HCT116 (cell line): ENCODE results near the gene SPATA19. TPM values are rescaled to one million over a fixed set of nuclear protein-coding genes. Genes with fewer than 3 reads are reported as not detected.

Experiments
- ATAC-seq: fragments of 200-7000 bp; cut with Tn5 transposase; 2 replicates; pipeline ENCODE4 v1.9.1; 2020; ENCODE audit warnings: mild to moderate bottlenecking, moderate library complexity
- BruUV-seq: library from RNA; stranded (reverse); fragments of 400-500 nt; replicated peaks from 2 replicates; lab custom pipeline; 2021; lab: Mats Ljungman, UMichigan
- CTCF ChIA-PET: fragments of 300-600 bp; sonication (Branson Sonifier 250); formaldehyde crosslinking; loops from one replicate; lab custom pipeline; 2021; ENCODE audit warnings: antibody characterized with exemption; lab: Charles Lee
- POLR2A ChIA-PET: fragments of 300-600, 350-600 bp; sonication (Branson Sonifier 250); formaldehyde crosslinking; loops from one replicate; lab custom pipeline; 2021; ENCODE audit warnings: antibody characterized with exemption; lab: Charles Lee
- RAD21 ChIA-PET, 2 experiments: fragments of 300-600 bp; sonication (Branson Sonifier 250); formaldehyde crosslinking; loops; one replicate each; lab custom pipeline; 2023; ENCODE audit warnings: low total read pairs in 2 of 2; ENCODE audit not compliant: uncharacterized antibody in 2 of 2, unreplicated experiment in 2 of 2, low non-redundant PET in 1 of 2; lab: Charles Lee
- DNase-seq: peaks from one replicate; pipeline ENCODE4 v3.0.0-alpha.2; 2010; ENCODE audit warnings: low read depth, low spot score
- H2AFZ ChIP-seq: fragments of 200-600 bp; shearing (Covaris generic), sonication (generic); 2 replicates; pipeline ENCODE4 v1.6.1; 2017; ENCODE audit warnings: low read depth, mixed run types, mixed read lengths, antibody characterized with exemption, low read length; ENCODE audit not compliant: poor library complexity, severe bottlenecking
- H3K27ac ChIP-seq: 2 replicates; pipeline ENCODE4 v1.5.1; 2012; ENCODE audit warnings: low read depth, low read length
- H3K27me3 ChIP-seq: fragments of 200-600 bp; sonication (generic); 2 replicates; pipeline ENCODE4 v1.6.1; 2016; ENCODE audit warnings: mixed run types, low read length, mixed read lengths; ENCODE audit not compliant: insufficient read depth
- H3K36me3 ChIP-seq, 2 experiments: fragments of 200-500 bp in 1 of 2; fragments of 200-600 bp in 1 of 2; sonication (Bioruptor generic) in 1 of 2; sonication (generic) in 1 of 2; 2 replicates each; pipeline versions ENCODE4 v1.5.1 to v1.6.1; 2014 to 2016; ENCODE audit warnings: low read length in 2 of 2, inconsistent platforms in 1 of 2, mixed read lengths in 1 of 2, mixed run types in 1 of 2; ENCODE audit not compliant: insufficient read depth in 2 of 2, control insufficient read depth in 1 of 2
- H3K4me1 ChIP-seq, 2 experiments: fragments of 200-600 bp in 1 of 2; sonication (generic) in 1 of 2; 2 replicates each; pipeline versions ENCODE4 v1.5.1 to v1.6.1; 2012 to 2017; ENCODE audit warnings: low read length in 2 of 2, inconsistent platforms in 1 of 2, mild to moderate bottlenecking in 1 of 2, mixed read lengths in 1 of 2, mixed run types in 1 of 2, moderate library complexity in 1 of 2; ENCODE audit not compliant: insufficient read depth in 2 of 2, control insufficient read depth in 1 of 2
- H3K4me2 ChIP-seq: fragments of 200-600 bp; sonication (generic); 2 replicates; pipeline ENCODE4 v1.6.1; 2017; ENCODE audit warnings: mixed run types, low read length, mixed read lengths
- H3K4me3 ChIP-seq, 2 experiments: fragments of 200-600 bp in 1 of 2; sonication (generic) in 1 of 2; replicated peaks in 1 of 2; 2 replicates each; pipeline ENCODE4 v1.5.1; 2011 to 2016; ENCODE audit warnings: low read length in 2 of 2, control low read depth in 1 of 2, low read depth in 1 of 2, mild to moderate bottlenecking in 1 of 2, mixed read lengths in 1 of 2, mixed run types in 1 of 2
- H3K79me2 ChIP-seq: fragments of 200-600 bp; sonication (generic); 2 replicates; pipeline ENCODE4 v1.6.1; 2017; ENCODE audit warnings: mild to moderate bottlenecking, mixed run types, low read length, moderate library complexity, mixed read lengths; ENCODE audit not compliant: insufficient read depth
- H3K9ac ChIP-seq: fragments of 200-600 bp; sonication (generic); 2 replicates; pipeline ENCODE4 v1.6.1; 2016; ENCODE audit warnings: low read length, mixed read lengths
- H3K9me2 ChIP-seq: fragments of 200-600 bp; sonication (generic), shearing (Covaris generic); 2 replicates; pipeline ENCODE4 v1.6.1; 2017; ENCODE audit warnings: mixed run types, mild to moderate bottlenecking, moderate library complexity; ENCODE audit not compliant: insufficient read depth
- H3K9me3 ChIP-seq, 2 experiments: fragments of 200-500 bp in 1 of 2; fragments of 200-600 bp in 1 of 2; sonication (Bioruptor generic) in 1 of 2; sonication (generic) in 1 of 2; 2 replicates each; pipeline ENCODE4 v1.6.1; 2014 to 2017; ENCODE audit warnings: low read length in 2 of 2, mixed read lengths in 2 of 2, inconsistent platforms in 1 of 2, low read depth in 1 of 2, mild to moderate bottlenecking in 1 of 2, mixed run types in 1 of 2, moderate library complexity in 1 of 2; ENCODE audit not compliant: control insufficient read depth in 1 of 2, insufficient read depth in 1 of 2
- H4K20me1 ChIP-seq: fragments of 200-600 bp; sonication (generic), shearing (Covaris generic); 2 replicates; pipeline ENCODE4 v1.6.1; 2017; ENCODE audit warnings: mixed run types, mild to moderate bottlenecking, moderate library complexity; ENCODE audit not compliant: insufficient read depth
- CEBPB ChIP-seq: IDR thresholded peaks from 2 replicates; pipeline ENCODE4 v1.6.1; 2012; ENCODE audit warnings: low read depth
- ELF1 ChIP-seq: IDR thresholded peaks from 2 replicates; pipeline ENCODE4 v1.6.1; 2012; ENCODE audit warnings: low read depth, borderline replicate concordance
- FOSL1 ChIP-seq: IDR thresholded peaks from 2 replicates; pipeline ENCODE4 v1.6.1; 2012; ENCODE audit warnings: low read depth
- SIN3A ChIP-seq: IDR thresholded peaks from 2 replicates; pipeline ENCODE4 v1.6.1; 2012; ENCODE audit warnings: low read depth
- SP1 ChIP-seq: IDR thresholded peaks from 2 replicates; pipeline ENCODE4 v1.6.1; 2012; ENCODE audit warnings: low read depth
- YY1 ChIP-seq: IDR thresholded peaks from 2 replicates; pipeline ENCODE4 v1.6.1; 2011; ENCODE audit warnings: low read length, low read depth, moderate library complexity, mild to moderate bottlenecking; ENCODE audit not compliant: insufficient replicate concordance; ENCODE audit errors: extremely low read depth
- intact Hi-C: fragments of 100-400 bp; cut with micrococcal nuclease; formaldehyde crosslinking; loops from 2 replicates; pipeline ENCODE4 v1.10.0; 2022
- total RNA-seq: library from RNA; stranded (reverse); gene quantifications from one replicate; pipeline ENCODE4 v1.2.1, GENCODE V29; 2021; ENCODE audit not compliant: unreplicated experiment
- TF ChIP-seq, protein P1 (sequence below): IDR thresholded peaks from 2 replicates; pipeline ENCODE4 v1.6.1; 2012

The SPATA19 gene
- total RNA-seq, 1 experiment from 2014 or later, result not detected

DNA sequence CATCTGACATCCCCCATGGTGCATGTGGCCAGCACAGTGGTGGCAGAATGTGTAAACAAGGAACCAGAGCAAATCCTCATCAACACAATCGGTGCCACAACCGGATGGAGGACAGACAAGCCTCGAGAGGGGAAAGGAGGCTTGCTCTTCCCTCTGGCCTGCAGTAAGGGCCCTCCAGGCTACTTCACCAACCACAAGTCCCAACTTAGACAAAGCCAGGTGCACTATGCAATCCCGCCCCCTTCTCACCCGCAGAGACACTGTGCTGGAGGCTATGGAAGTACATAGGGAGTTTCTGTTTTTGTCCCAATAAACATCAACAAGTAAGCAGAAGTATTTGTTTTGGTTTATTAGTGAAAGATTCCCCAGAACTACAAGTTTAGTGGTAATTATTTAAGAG is 54.3 kb downstream of the SPATA19 start:
- TF ChIP-seq SP1 (no peak), FOSL1 (no peak), SIN3A (no peak), ELF1 (no peak), CEBPB (no peak), YY1 (no peak)
- TF ChIP-seq, protein P1, sequence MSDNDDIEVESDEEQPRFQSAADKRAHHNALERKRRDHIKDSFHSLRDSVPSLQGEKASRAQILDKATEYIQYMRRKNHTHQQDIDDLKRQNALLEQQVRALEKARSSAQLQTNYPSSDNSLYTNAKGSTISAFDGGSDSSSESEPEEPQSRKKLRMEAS, result no peak
- ATAC-seq, result no peak
- Histone ChIP-seq H3K27ac (no peak overlapping the region), H3K9me3 (no peaks in the 10 kb centered on the region), H3K36me3 (no peaks in the 10 kb centered on the region), H3K4me3 (no peak overlapping the region), H4K20me1 (no peaks in the 10 kb centered on the region), H2AFZ (no peak overlapping the region), H3K27me3 (no peaks in the 10 kb centered on the region), H3K4me2 (no peak overlapping the region), H3K9me2 (no peaks in the 10 kb centered on the region), H3K9ac (no peak overlapping the region), H3K79me2 (no peaks in the 10 kb centered on the region), H3K4me1 (no peaks in the 10 kb centered on the region)
- CTCF ChIA-PET, result no interaction called here
- intact Hi-C loops, result no loop called here
- DNase-seq, result no peak
- no TSS peak for BruUV-seq
- RAD21 ChIA-PET, result no interaction called here
- POLR2A ChIA-PET, result no interaction called here

Other genes starting within 250 kb of the SPATA19 start
- 12.4 TPM for gene IGSF9B, start 111.5 kb upstream of the SPATA19 start, total RNA-seq
- 0.25 TPM for gene JAM3, start 223.6 kb upstream of the SPATA19 start, total RNA-seq